SK-N-DZ (cell line): Measurements from ENCODE around the gene SF3B2. TPM values are rescaled to one million over a fixed set of nuclear protein-coding genes. Genes with fewer than 3 reads are reported as not detected.
"Not testable (repeated sequence)": the region's sequence is repeated elsewhere in the genome, so short reads cannot be mapped to it uniquely, and the experiment has no call there.

Source experiments
- DNase-seq: peaks from one replicate; pipeline ENCODE4 v3.0.0-alpha.2; 2015; ENCODE audit warnings: low spot score
- polyA plus RNA-seq, 2 experiments: library from polyadenylated mRNA; depleted of rRNA; stranded (reverse); fragments of >200 nt; gene quantifications; 2 replicates each; pipeline ENCODE4 v1.2.3, GENCODE V29; 2014

The SF3B2 gene, protein sequence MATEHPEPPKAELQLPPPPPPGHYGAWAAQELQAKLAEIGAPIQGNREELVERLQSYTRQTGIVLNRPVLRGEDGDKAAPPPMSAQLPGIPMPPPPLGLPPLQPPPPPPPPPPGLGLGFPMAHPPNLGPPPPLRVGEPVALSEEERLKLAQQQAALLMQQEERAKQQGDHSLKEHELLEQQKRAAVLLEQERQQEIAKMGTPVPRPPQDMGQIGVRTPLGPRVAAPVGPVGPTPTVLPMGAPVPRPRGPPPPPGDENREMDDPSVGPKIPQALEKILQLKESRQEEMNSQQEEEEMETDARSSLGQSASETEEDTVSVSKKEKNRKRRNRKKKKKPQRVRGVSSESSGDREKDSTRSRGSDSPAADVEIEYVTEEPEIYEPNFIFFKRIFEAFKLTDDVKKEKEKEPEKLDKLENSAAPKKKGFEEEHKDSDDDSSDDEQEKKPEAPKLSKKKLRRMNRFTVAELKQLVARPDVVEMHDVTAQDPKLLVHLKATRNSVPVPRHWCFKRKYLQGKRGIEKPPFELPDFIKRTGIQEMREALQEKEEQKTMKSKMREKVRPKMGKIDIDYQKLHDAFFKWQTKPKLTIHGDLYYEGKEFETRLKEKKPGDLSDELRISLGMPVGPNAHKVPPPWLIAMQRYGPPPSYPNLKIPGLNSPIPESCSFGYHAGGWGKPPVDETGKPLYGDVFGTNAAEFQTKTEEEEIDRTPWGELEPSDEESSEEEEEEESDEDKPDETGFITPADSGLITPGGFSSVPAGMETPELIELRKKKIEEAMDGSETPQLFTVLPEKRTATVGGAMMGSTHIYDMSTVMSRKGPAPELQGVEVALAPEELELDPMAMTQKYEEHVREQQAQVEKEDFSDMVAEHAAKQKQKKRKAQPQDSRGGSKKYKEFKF
- polyA plus RNA-seq (2014; cell fraction: cytosol; rRNA removed) = 164 and 178 TPM in 2 replicates
- 157 and 172 TPM in 2 replicates for polyA plus RNA-seq (2014; cell fraction: nucleus; rRNA removed)

DNA sequence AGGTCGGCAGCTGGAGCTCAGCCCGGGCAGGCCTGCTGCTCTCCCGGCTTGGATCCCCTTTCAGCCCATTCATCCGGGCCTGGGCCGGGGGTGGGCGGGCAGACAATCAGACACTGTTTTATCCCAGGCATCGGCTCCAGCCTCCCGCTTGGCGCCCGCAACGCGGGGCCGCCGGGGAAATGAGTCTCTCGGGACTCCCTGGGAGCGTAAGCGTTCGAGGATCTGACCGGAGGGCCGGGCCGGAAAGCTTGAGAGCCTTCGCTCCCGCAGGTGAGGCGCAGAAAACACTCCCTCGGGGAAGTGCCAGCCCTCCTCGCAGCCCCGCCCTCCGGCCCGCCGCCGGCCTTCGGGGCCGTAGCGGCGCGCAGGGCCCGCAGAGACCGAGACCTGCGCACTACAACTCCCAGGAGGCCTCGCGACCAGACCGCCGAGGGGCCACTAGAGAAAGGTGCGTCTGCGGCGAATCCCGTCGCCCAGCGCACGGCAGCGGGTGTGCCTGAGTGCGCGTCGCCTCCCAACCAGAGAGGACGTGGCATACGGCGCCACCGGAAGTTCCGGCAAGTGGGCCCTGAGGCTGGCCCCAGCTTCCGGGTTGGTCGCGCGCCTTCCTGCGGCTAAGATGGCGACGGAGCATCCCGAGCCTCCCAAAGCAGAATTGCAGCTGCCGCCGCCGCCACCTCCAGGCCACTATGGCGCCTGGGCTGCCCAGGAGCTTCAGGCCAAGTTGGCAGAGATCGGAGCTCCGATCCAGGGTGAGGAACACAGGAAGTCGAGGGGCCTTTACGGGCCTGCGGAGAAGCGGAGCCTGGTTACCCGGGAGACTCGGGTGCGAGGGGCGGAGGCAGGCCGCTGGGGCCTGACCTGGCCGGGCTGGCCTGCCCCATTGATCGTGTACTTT, at the start of gene SF3B2:
TSS of gene SF3B2 (plus strand) at position 599 of the 898 bp plus-strand sequence. CDS start at position 620, 21 bp downstream.
- peak; percentile 98 for DNase-seq

DNA sequence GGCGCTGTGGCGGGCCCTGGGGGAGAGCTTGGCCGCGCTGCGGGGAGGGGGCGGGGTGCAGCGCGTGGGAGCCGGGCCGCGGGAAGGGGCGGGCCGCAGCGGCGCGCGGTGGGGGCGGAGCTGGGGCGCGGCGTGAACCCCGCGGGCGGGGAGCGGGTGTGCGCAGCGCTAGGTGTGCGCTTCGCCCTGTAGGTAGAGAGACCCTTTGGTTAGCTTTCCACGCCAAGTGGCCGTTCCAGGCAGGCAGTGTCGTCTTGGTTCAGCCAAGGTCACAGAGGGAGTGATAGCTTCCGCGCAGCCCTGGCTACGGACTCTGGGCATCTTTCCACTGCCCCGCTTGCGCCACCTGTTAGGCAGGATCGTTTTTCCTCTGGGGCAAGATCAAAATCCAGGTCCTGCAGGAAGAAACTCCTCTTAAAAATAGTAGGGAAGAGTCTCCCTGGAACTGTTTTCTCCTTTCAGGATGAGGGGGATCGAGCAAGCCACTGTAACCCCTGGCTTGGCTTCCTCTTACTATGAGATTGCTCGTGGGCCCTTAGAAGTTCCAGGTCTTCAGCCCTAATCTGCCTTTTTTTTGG, 49.4 kb upstream of the SF3B2 start:
- no peak for DNase-seq

DNA sequence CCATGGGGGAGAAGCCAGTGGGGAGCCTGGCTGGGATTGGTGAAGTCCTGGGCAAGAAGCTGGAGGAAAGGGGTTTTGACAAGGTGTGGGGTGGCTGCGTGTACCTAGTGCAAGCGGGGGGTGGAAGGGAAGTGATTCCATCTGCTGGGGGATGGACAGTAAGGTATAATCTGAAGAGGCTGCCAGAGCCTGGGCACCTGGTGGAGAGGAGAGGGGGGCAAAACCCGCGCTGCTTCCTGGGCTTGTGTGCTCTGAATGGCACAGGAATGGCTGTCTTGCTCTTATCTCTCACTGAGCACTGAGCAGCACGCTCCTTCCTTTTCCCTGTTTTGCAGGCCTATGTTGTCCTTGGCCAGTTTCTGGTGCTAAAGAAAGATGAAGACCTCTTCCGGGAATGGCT, 48.9 kb upstream of the SF3B2 start:
- DNase-seq = no peak

DNA sequence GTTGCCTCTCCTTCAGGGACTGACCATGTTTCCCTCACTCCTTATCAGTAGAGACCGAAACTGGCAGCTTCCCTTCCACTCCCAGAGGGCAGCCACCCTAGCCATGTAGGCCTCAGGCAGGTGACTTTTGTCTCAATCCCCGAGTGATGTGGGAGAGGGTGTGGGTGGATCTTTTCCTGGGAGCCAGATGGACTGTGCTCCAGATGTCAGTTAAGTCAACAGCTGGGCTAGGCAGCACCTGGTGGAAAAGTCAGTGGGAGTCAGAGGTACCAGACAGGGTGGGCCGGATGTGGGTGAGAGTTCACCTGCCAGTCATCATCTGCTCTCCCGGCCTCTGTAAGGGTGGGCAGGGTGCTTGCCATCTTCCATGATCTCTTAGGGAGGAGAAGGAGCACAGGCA, 48.0 kb upstream of the SF3B2 start:
- DNase-seq = no peak

DNA sequence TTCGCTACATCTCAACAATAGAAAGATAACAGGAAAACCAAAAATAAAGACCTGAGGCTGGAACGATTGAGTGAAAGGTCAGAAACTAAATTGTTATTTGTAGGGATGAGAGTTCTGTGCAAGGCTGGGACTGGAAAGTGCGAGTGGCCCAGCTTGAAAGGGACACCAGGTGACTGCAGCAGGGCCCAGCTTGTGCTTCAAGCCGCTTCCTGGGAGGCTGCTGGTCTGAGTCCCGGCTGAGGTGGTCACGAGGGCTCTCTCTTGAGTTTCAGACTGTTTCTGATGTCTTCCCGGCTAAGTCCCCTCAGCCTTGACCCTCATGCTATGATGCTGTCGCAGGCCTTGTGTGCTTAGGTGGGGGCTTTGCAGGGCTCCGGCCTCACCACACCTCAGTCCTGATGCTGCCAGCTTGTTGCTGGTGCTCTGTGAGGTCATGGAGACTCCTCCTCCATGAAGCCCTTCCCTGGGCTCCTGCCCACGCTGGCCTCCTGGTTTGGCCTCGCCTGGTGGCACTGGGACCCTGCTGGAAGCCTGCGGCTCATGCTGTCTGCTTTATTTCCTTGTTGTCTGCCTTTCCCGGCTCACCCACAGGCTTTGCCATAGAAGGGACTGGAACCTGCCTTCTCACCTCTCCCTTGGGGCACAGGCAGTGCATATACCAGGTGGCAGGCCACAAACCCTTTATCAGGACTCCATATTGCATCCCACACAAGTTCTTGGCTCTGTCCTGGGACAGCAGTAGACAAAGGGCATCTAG, 45.9 kb upstream of the SF3B2 start:
- no peak for DNase-seq

DNA sequence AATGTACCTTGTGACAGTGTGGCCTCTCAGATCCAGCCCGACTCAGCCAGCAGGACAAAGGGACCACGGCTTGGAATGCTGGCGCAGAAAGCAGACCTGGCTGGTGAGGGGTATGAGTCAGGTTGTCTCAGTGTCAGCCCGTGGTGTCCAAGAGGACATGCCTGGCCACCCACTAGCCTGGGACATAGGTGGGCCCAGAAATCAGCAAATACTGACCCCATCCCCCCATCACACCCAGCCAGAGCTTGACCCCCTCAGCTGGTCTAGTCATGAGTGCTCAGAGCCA, 45.3 kb upstream of the SF3B2 start:
- DNase-seq = no peak

DNA sequence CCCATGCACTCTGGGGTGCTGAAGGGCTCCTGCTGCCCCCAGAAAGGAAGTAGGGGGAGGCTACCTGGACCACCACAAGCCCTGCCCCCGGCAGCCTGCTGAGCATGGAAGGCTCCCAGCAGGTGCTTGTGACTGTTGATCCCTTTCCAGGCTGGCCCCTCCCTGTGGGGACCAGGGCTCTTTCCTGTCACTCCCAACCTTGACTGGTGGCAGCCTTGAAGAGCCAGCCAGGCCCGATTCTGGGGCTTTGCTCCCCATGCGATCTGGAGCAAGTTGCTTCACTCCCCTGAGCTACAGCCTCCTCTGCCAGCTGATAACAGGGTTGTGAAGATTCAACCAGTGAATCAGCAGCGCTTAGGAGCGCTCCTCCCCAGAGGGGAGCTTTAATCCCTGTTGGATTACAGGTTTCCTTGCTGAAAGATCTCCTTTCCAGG, 44.9 kb upstream of the SF3B2 start:
- DNase-seq = no peak

DNA sequence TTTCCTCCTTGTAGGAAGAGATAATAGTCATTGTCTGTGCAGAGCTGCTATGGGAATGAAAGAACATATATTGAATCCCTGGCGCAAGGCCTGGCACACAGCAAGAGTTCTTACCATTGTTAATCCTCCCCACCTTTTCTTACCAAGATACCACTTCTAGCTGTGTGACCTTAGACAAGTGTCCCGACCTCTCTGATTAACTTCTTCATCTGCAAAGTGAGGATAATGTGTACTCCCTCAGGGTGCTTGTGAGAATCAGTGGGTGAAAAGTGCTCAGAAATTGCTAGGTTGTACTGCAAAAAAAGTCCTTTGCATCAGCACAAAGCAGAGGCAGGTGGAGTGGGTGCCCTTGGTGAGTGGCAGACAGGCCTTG, 44.1 kb upstream of the SF3B2 start:
- DNase-seq = no peak

DNA sequence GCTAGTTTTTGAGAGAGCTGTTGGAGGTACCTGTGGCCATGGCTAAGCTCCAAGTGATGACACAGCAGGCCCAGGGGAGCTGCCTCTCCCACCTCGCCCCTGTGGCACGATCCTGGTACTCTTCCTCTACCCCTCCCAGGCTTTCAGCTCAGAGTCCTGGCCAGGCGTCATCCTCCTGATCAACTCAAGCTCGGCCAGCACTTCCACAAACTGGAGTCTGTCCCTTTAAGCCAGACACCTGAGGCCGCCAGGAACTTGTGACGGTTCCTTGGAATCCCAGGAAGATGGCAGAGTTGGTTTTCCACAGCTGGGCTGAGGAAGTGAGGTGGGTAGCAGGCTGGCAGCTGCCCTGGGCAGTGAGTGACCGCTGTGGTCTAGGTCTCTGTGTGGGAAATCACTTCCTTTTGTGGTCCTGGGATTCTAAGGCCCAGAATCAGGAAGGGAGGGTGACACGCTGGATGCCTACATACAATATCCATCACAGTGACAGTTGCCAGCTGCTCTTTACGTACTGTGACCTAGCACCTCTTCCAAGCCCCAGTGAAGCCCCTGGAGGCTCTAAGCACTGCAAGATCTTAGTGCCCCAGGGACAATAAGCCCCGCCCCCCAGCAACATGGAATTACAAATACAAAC, 43.6 kb upstream of the SF3B2 start:
- DNase-seq = no peak

DNA sequence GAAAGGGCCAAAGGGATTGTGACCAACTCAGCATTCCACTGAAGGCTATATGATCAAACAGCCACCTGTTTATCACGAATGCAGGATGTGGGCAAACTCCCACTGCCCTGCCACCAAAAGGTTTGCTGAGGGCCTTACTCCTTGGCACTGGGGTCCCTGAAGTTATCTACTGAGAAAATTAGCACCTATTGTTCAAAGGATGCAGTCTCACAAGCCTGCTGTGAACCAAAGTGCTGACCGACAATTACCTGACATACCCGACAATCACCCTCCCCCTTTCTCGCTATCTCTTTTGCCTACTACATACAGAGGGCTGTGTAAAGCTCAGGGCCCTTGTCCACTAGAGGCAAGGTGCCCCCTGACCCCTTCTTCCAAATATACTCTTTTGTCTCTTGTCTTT, 42.1 kb upstream of the SF3B2 start:
- DNase-seq = not testable (repeated sequence)

DNA sequence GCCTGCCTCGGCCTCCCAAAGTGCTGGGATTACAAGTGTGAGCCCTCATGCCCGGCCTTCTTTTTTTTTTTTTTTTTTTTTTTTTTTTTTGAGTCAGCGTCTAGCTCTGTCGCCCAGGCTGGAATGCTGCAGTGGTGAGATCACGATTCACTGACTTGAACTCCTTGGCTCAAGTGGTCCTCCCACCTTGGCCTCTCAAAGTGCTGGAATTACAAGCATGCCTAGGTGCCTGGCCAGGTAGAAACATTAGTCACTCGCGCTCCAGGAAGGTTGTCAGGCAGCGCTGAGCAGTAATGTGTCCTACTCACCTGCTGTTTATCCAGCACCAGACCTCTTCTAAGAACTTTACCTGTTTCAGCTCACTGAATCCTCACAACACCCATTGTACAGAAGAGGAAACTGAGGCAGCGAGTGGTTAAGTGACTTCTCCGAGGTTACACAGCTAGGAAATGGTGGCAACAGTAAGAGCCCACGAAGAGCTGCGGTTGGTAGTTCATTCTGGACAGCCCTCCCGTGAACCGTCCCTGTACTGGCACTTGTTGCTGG, 40.9 kb upstream of the SF3B2 start:
- DNase-seq = no peak

DNA sequence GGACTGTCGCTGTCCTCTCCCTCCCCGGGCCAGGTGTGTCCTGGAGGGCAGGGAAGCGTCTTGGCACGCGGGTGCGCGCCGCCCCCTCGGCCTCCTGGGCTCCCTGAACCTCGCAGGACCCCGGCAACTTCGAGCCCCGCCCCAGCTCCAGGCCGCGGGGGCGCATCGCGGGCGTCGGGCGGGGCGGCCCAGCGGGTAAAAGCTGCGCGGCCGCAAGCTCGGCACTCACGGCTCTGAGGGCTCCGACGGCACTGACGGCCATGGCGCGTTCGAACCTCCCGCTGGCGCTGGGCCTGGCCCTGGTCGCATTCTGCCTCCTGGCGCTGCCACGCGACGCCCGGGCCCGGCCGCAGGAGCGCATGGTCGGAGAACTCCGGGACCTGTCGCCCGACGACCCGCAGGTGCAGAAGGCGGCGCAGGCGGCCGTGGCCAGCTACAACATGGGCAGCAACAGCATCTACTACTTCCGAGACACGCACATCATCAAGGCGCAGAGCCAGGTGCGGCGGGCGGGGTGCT, 40.3 kb upstream of the SF3B2 start, which contains the start of gene CST6:
TSS of gene CST6 (plus strand) at position 224 of the 519 bp plus-strand sequence. CDS start at position 261, 37 bp downstream.
- no peak for DNase-seq

DNA sequence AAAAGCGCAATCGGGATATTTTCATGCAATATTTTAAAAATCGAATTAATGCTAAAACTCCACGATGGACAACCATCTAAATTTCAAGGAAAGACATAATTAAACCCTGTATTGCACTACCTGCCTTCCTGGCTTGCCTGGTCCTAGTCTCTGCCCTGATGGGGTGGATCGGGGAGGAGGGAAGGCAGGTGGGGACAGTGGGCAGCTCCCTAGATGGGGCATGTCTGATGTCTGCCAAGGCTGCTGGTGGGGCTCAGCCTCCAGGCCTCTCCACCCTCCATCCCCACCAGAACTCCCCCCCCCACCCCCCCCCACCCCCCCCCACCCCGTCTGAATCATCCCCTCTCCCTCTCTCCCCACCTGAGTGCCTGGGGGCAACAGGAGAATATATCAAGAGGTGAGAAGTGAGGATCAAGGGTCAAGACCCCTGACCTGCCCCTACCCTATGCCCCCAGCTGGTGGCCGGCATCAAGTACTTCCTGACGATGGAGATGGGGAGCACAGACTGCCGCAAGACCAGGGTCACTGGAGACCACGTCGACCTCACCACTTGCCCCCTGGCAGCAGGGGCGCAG, 39.7 kb upstream of the SF3B2 start:
- no peak for DNase-seq

DNA sequence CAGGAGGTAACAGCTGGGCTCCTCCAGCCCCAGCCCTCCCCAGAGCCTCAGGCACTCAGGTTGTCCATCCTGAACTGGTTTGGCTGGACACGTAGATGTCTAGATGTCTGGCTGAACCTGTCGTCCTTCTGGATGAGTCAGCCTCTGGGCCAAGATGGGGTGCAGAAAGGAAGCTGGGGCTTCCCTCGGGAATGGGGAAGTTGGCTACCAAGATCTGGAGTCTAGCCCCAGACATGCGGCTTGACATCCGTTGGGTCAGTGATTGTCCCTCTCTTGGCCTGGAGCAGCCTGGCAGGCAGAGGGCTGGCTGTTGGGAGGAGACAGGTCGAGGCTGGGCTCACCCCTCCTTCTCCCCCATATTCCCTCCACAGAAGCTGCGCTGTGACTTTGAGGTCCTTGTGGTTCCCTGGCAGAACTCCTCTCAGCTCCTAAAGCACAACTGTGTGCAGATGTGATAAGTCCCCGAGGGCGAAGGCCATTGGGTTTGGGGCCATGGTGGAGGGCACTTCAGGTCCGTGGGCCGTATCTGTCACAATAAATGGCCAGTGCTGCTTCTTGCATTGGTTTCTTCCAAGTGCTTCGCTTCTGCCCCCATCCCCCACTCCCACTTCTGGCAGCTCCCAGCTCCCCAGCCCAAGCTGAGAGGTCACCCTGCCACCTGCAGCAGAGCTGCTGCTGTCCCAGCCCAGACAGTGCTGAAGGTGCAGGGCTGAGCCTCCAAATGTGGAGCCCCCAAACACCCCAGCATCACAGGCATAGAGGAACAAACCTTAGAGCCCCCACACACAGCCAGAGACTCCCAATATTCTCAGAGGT, 39.0 kb upstream of the SF3B2 start:
- no peak for DNase-seq

DNA sequence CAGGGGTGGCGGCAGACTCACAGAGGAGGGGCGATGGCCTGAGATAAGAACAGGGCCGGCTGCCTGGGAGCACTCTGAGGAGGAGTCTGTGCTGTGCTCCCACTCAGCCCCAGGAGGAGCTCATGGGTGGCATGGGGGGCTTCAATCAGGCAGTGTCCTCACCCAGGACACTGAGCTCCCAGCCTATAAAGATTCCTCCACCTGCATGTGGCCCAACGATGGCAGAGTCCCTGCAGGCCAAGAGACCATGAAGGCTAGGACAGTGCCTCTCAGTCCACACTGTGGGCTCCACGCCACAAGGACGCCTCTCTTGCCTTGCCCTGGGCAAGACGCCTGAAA, 38.4 kb upstream of the SF3B2 start:
- DNase-seq = no peak

DNA sequence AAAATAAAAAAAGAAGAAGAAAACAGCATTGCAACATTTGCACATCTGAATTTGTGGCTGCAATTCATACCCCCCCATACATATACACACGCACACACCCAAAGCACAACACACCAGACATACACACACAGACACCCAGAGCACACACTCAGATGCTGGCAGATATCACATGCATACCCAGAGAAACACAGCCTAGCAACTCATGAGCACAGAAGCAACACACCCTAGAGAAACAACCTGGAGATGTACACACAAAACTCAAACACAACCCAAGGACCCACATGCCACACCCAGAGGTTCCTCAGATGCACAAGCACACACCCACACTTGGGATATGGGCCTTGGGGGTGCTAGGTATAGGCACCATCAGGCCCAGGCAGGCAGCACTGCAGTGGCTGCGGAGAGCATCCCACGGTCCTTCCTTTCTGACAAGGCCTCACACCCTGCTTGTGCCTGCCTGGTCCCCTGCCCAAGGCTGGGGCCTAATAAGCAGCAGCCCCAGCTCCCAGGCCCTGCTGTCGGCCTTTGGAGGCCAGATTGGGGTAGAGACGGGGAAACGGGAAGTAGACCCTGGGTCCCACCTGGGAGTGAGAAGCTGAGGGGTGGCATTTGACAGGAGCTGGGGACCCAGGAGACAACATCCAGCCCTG, 37.2 kb upstream of the SF3B2 start:
- no peak for DNase-seq

DNA sequence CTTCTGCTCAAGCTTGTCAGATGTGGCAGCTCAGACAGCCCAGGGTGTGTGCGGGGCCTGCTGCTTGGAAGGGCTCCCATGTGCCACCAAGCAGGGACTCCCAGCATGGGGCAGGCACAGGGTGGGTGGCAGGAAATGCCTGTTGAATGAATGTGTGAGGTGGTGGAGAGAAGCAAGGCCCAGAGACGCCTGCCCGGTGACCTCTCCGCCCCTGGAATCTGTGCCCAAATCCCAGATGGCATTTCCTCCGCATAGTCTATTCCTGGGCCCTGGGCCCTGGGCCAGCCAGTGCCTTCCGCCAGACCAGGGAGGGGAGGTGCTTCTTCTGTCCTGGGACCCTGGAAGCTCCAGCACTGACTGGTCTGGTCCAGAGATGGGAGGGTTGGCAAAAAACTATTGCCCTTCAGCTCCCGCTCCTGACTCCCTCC, 36.7 kb upstream of the SF3B2 start:
- no peak for DNase-seq
